WTC11 (cell line): ENCODE data around the gene MMP21. TPM values are rescaled to one million over a fixed set of nuclear protein-coding genes. Genes with fewer than 3 reads are reported as not detected.

Experiments
- ATAC-seq: fragments of 200-7000 bp; cut with Tn5 transposase; 2 replicates; pipeline ENCODE4 v1.10.0; 2021; ENCODE audit warnings: mild to moderate bottlenecking, moderate library complexity
- CTCF ChIA-PET: fragments of 300-600 bp; sonication (Branson Sonifier 250); formaldehyde crosslinking; loops from one replicate; lab custom pipeline; 2021; ENCODE audit warnings: antibody characterized with exemption; lab: Charles Lee
- POLR2A ChIA-PET: fragments of 350-600 bp; sonication (Branson Sonifier 250); formaldehyde crosslinking; loops from one replicate; lab custom pipeline; 2021; ENCODE audit warnings: antibody characterized with exemption; lab: Charles Lee
- DNase-seq: peaks from one replicate; pipeline ENCODE4 v3.0.0; 2021; ENCODE audit warnings: low spot score
- H3K27ac Mint-ChIP-seq: 2 replicates; pipeline ENCODE4 v1.8.0; 2021; ENCODE audit warnings: mixed read lengths
- H3K27me3 Mint-ChIP-seq: 2 replicates; pipeline ENCODE4 v1.8.0; 2021; ENCODE audit warnings: low read depth, mild to moderate bottlenecking, moderate library complexity, mixed read lengths
- H3K36me3 Mint-ChIP-seq: 2 replicates; pipeline ENCODE4 v1.8.0; 2021; ENCODE audit warnings: mixed read lengths
- H3K4me1 Mint-ChIP-seq: 2 replicates; pipeline ENCODE4 v1.8.0; 2022; ENCODE audit warnings: mixed read lengths
- H3K4me3 Mint-ChIP-seq: 2 replicates; pipeline ENCODE4 v1.8.0; 2021; ENCODE audit warnings: mild to moderate bottlenecking, moderate library complexity, mixed read lengths
- H3K9me3 Mint-ChIP-seq: 2 replicates; pipeline ENCODE4 v1.8.0; 2021; ENCODE audit warnings: mixed read lengths
- E2F4 ChIP-seq: sonication (generic); formaldehyde crosslinking; IDR thresholded peaks from 2 replicates; pipeline ENCODE4 v1.8.1; 2022; ENCODE audit warnings: low read depth, mild to moderate bottlenecking, moderate library complexity, missing genetic modification reagents, borderline replicate concordance
- NFE2L1 ChIP-seq: sonication (generic); formaldehyde crosslinking; IDR thresholded peaks from 2 replicates; pipeline ENCODE4 v1.8.1; 2023; ENCODE audit warnings: missing genetic modification reagents
- PRRX2 ChIP-seq: fragments of 250-450 bp; sonication (Bioruptor Pico); IDR thresholded peaks from 2 replicates; pipeline ENCODE4 v1.8.0; 2021; ENCODE audit warnings: mild to moderate bottlenecking
- TP53 ChIP-seq: sonication (generic); formaldehyde crosslinking; IDR thresholded peaks from 2 replicates; pipeline ENCODE4 v1.8.1; 2023; ENCODE audit warnings: mild to moderate bottlenecking, missing genetic modification reagents
- USF1 ChIP-seq: sonication (generic); formaldehyde crosslinking; IDR thresholded peaks from 2 replicates; pipeline ENCODE4 v1.8.0; 2022; ENCODE audit warnings: mild to moderate bottlenecking, missing genetic modification reagents
- ZBTB21 ChIP-seq: sonication (generic); formaldehyde crosslinking; IDR thresholded peaks from 2 replicates; pipeline ENCODE4 v1.8.1; 2023; ENCODE audit warnings: mild to moderate bottlenecking, missing genetic modification reagents, borderline replicate concordance
- ZNF263 ChIP-seq: sonication (generic); formaldehyde crosslinking; IDR thresholded peaks from 2 replicates; pipeline ENCODE4 v1.8.1; 2022; ENCODE audit warnings: low read depth, mild to moderate bottlenecking, moderate library complexity, missing genetic modification reagents
- ZNF416 ChIP-seq: fragments of 250-450 bp; sonication (Bioruptor Pico); IDR thresholded peaks from 2 replicates; pipeline ENCODE4 v1.9.0; 2021; ENCODE audit warnings: mild to moderate bottlenecking, inconsistent platforms
- ZNF512 ChIP-seq: sonication (generic); formaldehyde crosslinking; IDR thresholded peaks from 2 replicates; pipeline ENCODE4 v1.8.1; 2022; ENCODE audit warnings: missing genetic modification reagents, borderline replicate concordance
- ZSCAN18 ChIP-seq: fragments of 250-450 bp; sonication (Bioruptor Pico); IDR thresholded peaks from 2 replicates; pipeline ENCODE4 v2.1.2; 2022; ENCODE audit warnings: mild to moderate bottlenecking, moderate library complexity
- total RNA-seq: library from RNA; stranded (reverse); gene quantifications from 3 replicates; pipeline ENCODE4 v1.2.3, GENCODE V29; 2021
- TF ChIP-seq, protein P1 (sequence below): sonication (generic); formaldehyde crosslinking; IDR thresholded peaks from 2 replicates; pipeline ENCODE4 v1.8.1; 2023; ENCODE audit warnings: mild to moderate bottlenecking, missing genetic modification reagents, moderate library complexity
- TF ChIP-seq, protein P2 (sequence below): sonication (generic); formaldehyde crosslinking; IDR thresholded peaks from 2 replicates; pipeline ENCODE4 v1.8.0; 2022; ENCODE audit warnings: mild to moderate bottlenecking, missing genetic modification reagents
- TF ChIP-seq, protein P3 (sequence below): sonication (generic); formaldehyde crosslinking; IDR thresholded peaks from 2 replicates; pipeline ENCODE4 v1.8.0; 2023; ENCODE audit warnings: missing genetic modification reagents, mild to moderate bottlenecking, borderline replicate concordance
- TF ChIP-seq, protein P4 (sequence below): fragments of 250-450 bp; sonication (Bioruptor Pico); conservative IDR thresholded peaks from 2 replicates; pipeline ENCODE4 v1.9.0; 2021; ENCODE audit warnings: mild to moderate bottlenecking
- TF ChIP-seq, protein P5 (sequence below): fragments of 250-450 bp; sonication (Bioruptor Pico); IDR thresholded peaks from 2 replicates; pipeline ENCODE4 v1.9.0; 2021; ENCODE audit warnings: mild to moderate bottlenecking

MMP21 gene
- total RNA-seq, 1 experiment from 2014 or later, result not detected

DNA sequence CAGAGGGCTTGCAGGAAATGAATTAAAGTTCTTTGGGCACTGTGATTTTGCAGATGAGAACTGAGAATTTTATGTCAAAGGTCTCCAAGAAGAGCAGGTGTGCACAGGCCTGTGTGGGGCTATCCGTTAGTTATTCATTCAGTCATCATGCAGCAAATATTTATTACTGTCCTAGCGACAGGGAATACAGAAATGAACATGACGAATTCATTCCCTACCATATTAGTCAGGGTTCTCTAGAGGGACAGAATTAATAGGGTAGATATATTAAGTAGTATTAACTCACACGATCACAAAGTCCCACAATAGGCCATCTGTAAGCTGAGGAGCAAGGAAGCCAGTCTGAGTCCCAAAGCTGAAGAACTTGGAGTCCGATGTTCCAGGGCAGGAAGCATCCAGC lies 2.9 kb upstream of the MMP21 start (continued):
- TF ChIP-seq, protein P1, sequence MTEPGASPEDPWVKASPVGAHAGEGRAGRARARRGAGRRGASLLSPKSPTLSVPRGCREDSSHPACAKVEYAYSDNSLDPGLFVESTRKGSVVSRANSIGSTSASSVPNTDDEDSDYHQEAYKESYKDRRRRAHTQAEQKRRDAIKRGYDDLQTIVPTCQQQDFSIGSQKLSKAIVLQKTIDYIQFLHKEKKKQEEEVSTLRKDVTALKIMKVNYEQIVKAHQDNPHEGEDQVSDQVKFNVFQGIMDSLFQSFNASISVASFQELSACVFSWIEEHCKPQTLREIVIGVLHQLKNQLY (CRISPR knock-in tag), result no peak
- TF ChIP-seq, protein P2, sequence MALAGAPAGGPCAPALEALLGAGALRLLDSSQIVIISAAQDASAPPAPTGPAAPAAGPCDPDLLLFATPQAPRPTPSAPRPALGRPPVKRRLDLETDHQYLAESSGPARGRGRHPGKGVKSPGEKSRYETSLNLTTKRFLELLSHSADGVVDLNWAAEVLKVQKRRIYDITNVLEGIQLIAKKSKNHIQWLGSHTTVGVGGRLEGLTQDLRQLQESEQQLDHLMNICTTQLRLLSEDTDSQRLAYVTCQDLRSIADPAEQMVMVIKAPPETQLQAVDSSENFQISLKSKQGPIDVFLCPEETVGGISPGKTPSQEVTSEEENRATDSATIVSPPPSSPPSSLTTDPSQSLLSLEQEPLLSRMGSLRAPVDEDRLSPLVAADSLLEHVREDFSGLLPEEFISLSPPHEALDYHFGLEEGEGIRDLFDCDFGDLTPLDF (CRISPR knock-in tag), result no peak

- Mint-ChIP-seq H3K9me3 (peaks cover 18% of the 10 kb centered on the region), H3K36me3 (no peaks in the 10 kb centered on the region), H3K27me3 (peaks cover 2% of the 10 kb centered on the region; the same call in 1 of the 2 replicates), H3K27ac (no peak overlapping the region), H3K4me1 (no peaks in the 10 kb centered on the region)
- no peak for DNase-seq
- CTCF ChIA-PET, result no interaction called here
- POLR2A ChIA-PET, result no interaction called here
- TF ChIP-seq ZNF416 (CRISPR knock-in tag), result no peak
- TF ChIP-seq, all 79 proteins: peak for 0
- no peak overlapping the region for H3K4me3 Mint-ChIP-seq
- ATAC-seq, result no peak
These were observed 2.2 kb upstream of the MMP21 start for GRCh38 chr10:125777806-125778205.

GRCh38 chr10:125774581-125775191 lies 935 bp downstream of the MMP21 start:
- H3K4me3 Mint-ChIP-seq, result no peak overlapping the region
- no peak overlapping the region for H3K27ac Mint-ChIP-seq
- H3K4me1 Mint-ChIP-seq, result no peaks in the 10 kb centered on the region
- CTCF ChIA-PET, result no interaction called here
- POLR2A ChIA-PET, result no interaction called here
- peaks cover 2% of the 10 kb centered on the region; the same call in 1 of the 2 replicates for H3K27me3 Mint-ChIP-seq
- DNase-seq, result no peak
- H3K36me3 Mint-ChIP-seq, result no peaks in the 10 kb centered on the region
- no peak for ATAC-seq
- H3K9me3 Mint-ChIP-seq, result peaks cover 12% of the 10 kb centered on the region
- TF ChIP-seq, protein P3, sequence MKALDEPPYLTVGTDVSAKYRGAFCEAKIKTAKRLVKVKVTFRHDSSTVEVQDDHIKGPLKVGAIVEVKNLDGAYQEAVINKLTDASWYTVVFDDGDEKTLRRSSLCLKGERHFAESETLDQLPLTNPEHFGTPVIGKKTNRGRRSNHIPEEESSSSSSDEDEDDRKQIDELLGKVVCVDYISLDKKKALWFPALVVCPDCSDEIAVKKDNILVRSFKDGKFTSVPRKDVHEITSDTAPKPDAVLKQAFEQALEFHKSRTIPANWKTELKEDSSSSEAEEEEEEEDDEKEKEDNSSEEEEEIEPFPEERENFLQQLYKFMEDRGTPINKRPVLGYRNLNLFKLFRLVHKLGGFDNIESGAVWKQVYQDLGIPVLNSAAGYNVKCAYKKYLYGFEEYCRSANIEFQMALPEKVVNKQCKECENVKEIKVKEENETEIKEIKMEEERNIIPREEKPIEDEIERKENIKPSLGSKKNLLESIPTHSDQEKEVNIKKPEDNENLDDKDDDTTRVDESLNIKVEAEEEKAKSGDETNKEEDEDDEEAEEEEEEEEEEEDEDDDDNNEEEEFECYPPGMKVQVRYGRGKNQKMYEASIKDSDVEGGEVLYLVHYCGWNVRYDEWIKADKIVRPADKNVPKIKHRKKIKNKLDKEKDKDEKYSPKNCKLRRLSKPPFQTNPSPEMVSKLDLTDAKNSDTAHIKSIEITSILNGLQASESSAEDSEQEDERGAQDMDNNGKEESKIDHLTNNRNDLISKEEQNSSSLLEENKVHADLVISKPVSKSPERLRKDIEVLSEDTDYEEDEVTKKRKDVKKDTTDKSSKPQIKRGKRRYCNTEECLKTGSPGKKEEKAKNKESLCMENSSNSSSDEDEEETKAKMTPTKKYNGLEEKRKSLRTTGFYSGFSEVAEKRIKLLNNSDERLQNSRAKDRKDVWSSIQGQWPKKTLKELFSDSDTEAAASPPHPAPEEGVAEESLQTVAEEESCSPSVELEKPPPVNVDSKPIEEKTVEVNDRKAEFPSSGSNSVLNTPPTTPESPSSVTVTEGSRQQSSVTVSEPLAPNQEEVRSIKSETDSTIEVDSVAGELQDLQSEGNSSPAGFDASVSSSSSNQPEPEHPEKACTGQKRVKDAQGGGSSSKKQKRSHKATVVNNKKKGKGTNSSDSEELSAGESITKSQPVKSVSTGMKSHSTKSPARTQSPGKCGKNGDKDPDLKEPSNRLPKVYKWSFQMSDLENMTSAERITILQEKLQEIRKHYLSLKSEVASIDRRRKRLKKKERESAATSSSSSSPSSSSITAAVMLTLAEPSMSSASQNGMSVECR (CRISPR knock-in tag), result no peak
- TF ChIP-seq NFE2L1 (no peak), PRRX2 (CRISPR knock-in tag) (no peak), ZNF512 (CRISPR knock-in tag) (no peak), TP53 (CRISPR knock-in tag) (no peak), ZNF263 (CRISPR knock-in tag) (no peak), ZBTB21 (no peak), ZSCAN18 (CRISPR knock-in tag) (no peak), E2F4 (CRISPR knock-in tag) (no peak), USF1 (CRISPR knock-in tag) (no peak)
- TF ChIP-seq, protein P4, sequence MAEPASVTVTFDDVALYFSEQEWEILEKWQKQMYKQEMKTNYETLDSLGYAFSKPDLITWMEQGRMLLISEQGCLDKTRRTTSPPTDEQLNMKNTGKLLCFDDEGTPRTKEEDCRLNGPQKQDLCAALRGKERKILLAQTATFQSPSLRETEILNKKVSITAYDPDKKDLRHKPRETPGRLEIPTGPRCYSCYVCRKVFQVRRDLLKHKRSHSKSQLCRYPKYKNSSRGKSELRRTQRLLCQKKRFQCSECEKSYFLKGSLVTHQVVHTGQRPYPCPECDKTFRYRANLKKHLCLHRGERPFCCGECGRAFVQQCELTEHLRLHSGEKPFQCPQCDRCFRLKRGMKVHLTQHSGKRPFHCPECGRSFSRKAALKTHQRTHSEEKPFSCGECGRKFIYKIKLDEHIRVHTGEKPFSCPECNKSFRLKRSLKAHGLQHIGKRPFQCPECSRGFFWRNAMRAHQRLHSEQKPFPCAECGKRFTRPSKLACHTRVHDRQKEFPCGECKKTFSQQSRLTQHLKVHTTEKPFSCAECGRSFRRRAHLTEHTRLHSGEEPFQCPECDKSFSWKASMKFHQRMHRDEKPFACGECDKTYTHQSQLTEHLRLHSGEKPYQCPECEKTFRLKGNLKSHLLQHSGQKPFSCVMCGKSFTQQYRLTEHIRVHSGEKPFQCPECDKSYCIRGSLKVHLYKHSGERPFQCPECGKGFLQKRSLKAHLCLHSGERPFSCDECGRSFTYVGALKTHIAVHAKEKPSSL (CRISPR knock-in tag), result no peak
- TF ChIP-seq, protein P5, sequence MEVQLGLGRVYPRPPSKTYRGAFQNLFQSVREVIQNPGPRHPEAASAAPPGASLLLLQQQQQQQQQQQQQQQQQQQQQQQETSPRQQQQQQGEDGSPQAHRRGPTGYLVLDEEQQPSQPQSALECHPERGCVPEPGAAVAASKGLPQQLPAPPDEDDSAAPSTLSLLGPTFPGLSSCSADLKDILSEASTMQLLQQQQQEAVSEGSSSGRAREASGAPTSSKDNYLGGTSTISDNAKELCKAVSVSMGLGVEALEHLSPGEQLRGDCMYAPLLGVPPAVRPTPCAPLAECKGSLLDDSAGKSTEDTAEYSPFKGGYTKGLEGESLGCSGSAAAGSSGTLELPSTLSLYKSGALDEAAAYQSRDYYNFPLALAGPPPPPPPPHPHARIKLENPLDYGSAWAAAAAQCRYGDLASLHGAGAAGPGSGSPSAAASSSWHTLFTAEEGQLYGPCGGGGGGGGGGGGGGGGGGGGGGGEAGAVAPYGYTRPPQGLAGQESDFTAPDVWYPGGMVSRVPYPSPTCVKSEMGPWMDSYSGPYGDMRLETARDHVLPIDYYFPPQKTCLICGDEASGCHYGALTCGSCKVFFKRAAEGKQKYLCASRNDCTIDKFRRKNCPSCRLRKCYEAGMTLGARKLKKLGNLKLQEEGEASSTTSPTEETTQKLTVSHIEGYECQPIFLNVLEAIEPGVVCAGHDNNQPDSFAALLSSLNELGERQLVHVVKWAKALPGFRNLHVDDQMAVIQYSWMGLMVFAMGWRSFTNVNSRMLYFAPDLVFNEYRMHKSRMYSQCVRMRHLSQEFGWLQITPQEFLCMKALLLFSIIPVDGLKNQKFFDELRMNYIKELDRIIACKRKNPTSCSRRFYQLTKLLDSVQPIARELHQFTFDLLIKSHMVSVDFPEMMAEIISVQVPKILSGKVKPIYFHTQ (CRISPR knock-in tag), result no peak
